K562 (cell line): ENCODE data around the gene PTPN9. TPM values are rescaled to one million over a fixed set of nuclear protein-coding genes. Genes with fewer than 3 reads are reported as not detected.

Experiments
- KDM4B ChIP-seq, 2 experiments: fragments of 450-650 bp in 1 of 2; sonication (generic) in 1 of 2; IDR thresholded peaks; 2 replicates each; pipeline ENCODE4 v1.6.1; 2016 to 2017; ENCODE audit warnings: borderline replicate concordance in 2 of 2, antibody characterized with exemption in 1 of 2, low read depth in 1 of 2, mild to moderate bottlenecking in 1 of 2
- MGA ChIP-seq: fragments of 450-650 bp; IDR thresholded peaks from 2 replicates; pipeline ENCODE4 v1.6.1; 2016; ENCODE audit warnings: mild to moderate bottlenecking, moderate library complexity
- SIRT6 ChIP-seq: IDR thresholded peaks from one replicate; pipeline ENCODE4 v1.6.1; 2012; ENCODE audit warnings: low read depth, mild to moderate bottlenecking, control low read depth, inconsistent platforms, low read length, moderate library complexity
- THRA ChIP-seq: fragments of 450-650 bp; IDR thresholded peaks from 2 replicates; pipeline ENCODE4 v1.6.1; 2017; ENCODE audit warnings: mild to moderate bottlenecking, moderate library complexity
- ZNF253 ChIP-seq: fragments of 250-450 bp; sonication (Bioruptor Pico); conservative IDR thresholded peaks from 2 replicates; pipeline ENCODE4 v1.6.1; 2021; ENCODE audit warnings: mild to moderate bottlenecking
- polyA plus RNA-seq, 8 experiments: library from polyadenylated mRNA; depleted of rRNA in 4 of 8; stranded (reverse) in 5 of 8; unstranded in 3 of 8; fragments of >200 nt; fragmentation: Nextera tagmentation in 2 of 8; fragmentation: Illumina TruSeq in 1 of 8; extraction: Ambion mirVana in 2 of 8; extraction: Trizol in 1 of 8; gene quantifications; 2 replicates each; pipeline versions ENCODE4 v1.2.1 to v1.2.3, GENCODE V29; 2011 to 2014; ENCODE audit warnings: inconsistent platforms in 1 of 8, missing spikeins in 1 of 8
- total RNA-seq, 7 experiments: library from RNA; depleted of rRNA in 6 of 7; stranded (reverse); fragments of >200 nt in 6 of 7; fragmentation: Illumina TruSeq in 2 of 7; extraction: Trizol in 2 of 7; gene quantifications; 2 replicates each; pipeline versions ENCODE4 v1.2.1 to v1.2.3, GENCODE V29; 2011 to 2021; ENCODE audit warnings: low replicate concordance in 1 of 7
- TF ChIP-seq, protein P1 (sequence below): fragments of 200-400 bp; formaldehyde crosslinking; IDR thresholded peaks from 2 replicates; pipeline ENCODE4 v1.6.1; 2017; ENCODE audit warnings: mild to moderate bottlenecking, low read depth, low read length, moderate library complexity

PTPN9 gene
- total and polyA plus RNA-seq, 9 of the 15 experiments (the other 6 are each of a cell fraction or from before 2014, with no cell fraction given), result 5.0 to 24.0 (median 14.2) TPM

- TF ChIP-seq MGA (no peak), SIRT6 (no peak), KDM4B (IDR thresholded peaks at IDR 0.05; ENCODE audit: borderline replicate concordance in 2 of 2, low read depth in 1 of 2) (no peak), ZNF253 (CRISPR knock-in tag) (no peak), THRA (no peak)
- TF ChIP-seq, protein P1, sequence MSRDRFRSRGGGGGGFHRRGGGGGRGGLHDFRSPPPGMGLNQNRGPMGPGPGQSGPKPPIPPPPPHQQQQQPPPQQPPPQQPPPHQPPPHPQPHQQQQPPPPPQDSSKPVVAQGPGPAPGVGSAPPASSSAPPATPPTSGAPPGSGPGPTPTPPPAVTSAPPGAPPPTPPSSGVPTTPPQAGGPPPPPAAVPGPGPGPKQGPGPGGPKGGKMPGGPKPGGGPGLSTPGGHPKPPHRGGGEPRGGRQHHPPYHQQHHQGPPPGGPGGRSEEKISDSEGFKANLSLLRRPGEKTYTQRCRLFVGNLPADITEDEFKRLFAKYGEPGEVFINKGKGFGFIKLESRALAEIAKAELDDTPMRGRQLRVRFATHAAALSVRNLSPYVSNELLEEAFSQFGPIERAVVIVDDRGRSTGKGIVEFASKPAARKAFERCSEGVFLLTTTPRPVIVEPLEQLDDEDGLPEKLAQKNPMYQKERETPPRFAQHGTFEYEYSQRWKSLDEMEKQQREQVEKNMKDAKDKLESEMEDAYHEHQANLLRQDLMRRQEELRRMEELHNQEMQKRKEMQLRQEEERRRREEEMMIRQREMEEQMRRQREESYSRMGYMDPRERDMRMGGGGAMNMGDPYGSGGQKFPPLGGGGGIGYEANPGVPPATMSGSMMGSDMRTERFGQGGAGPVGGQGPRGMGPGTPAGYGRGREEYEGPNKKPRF, result no peak
- TF ChIP-seq, all 486 proteins: peak for 0
Observed at GRCh38 chr15:75596703-75597345, 17.7 kb upstream of the PTPN9 start (continued).
